GM19463 (cell line): ENCODE results near the gene EVA1C.
"Not testable (repeated sequence)": the region's sequence is repeated elsewhere in the genome, so short reads cannot be mapped to it uniquely, and the experiment has no call there.

Experiments
- ATAC-seq: cut with Tn5 transposase; IDR thresholded peaks from one replicate; pipeline ENCODE4 v1.9.1; 2021; ENCODE audit warnings: mild to moderate bottlenecking, moderate library complexity; ENCODE audit not compliant: unreplicated experiment

Gene EVA1C

GRCh38 chr21:32424191-32424535, 11.7 kb downstream of the EVA1C start:
- ATAC-seq = no peak

GRCh38 chr21:32424674-32425073, 12.2 kb downstream of the EVA1C start:
- ATAC-seq = no peak

- no peak for ATAC-seq
These were observed 13.1 kb downstream of the EVA1C start for GRCh38 chr21:32425628-32426027.

- ATAC-seq = no peak
These were observed 13.6 kb downstream of the EVA1C start for GRCh38 chr21:32426066-32426465.

GRCh38 chr21:32426592-32427051, 14.1 kb downstream of the EVA1C start:
- ATAC-seq = no peak

GRCh38 chr21:32427958-32428623, 15.6 kb downstream of the EVA1C start:
- ATAC-seq = no peak

- not testable (repeated sequence) for ATAC-seq
These were observed 20.6 kb downstream of the EVA1C start for GRCh38 chr21:32432982-32433660.

GRCh38 chr21:32437729-32438128, 25.2 kb downstream of the EVA1C start:
- ATAC-seq = no peak

GRCh38 chr21:32442566-32443318, 30.2 kb downstream of the EVA1C start:
- no peak for ATAC-seq

- ATAC-seq = no peak
These were observed 32.6 kb downstream of the EVA1C start for GRCh38 chr21:32445101-32445500.

GRCh38 chr21:32446440-32446839, 33.9 kb downstream of the EVA1C start:
- ATAC-seq = not testable (repeated sequence)

- no peak for ATAC-seq
These were observed 34.7 kb downstream of the EVA1C start for GRCh38 chr21:32447224-32447623.

GRCh38 chr21:32448803-32449594, 36.5 kb downstream of the EVA1C start:
- no peak for ATAC-seq

- ATAC-seq = not testable (repeated sequence)
These were observed 38.6 kb downstream of the EVA1C start for GRCh38 chr21:32450881-32451701.

- not testable (repeated sequence) for ATAC-seq
These were observed 39.7 kb downstream of the EVA1C start for GRCh38 chr21:32452191-32452590.

- no peak for ATAC-seq
These were observed 40.1 kb downstream of the EVA1C start for GRCh38 chr21:32452641-32453040.

- ATAC-seq = no peak
These were observed 43.0 kb downstream of the EVA1C start for GRCh38 chr21:32455548-32455947.

- ATAC-seq = no peak
These were observed 44.0 kb downstream of the EVA1C start for GRCh38 chr21:32456497-32456918.

- ATAC-seq = no peak
These were observed 44.9 kb downstream of the EVA1C start for GRCh38 chr21:32457360-32457840.

GRCh38 chr21:32457962-32458361, 45.5 kb downstream of the EVA1C start:
- ATAC-seq = no peak
